ENCODE data around the gene CST7. TPM values are rescaled to one million over a fixed set of nuclear protein-coding genes. Genes with fewer than 3 reads are reported as not detected.
"Not testable (repeated sequence)": the region's sequence is repeated elsewhere in the genome, so short reads cannot be mapped to it uniquely, and the experiment has no call there.

CST7 gene
- total RNA-seq, 3 donors from 2014 or later = 0.33 to 2.5 (median 1.8) TPM

DNA sequence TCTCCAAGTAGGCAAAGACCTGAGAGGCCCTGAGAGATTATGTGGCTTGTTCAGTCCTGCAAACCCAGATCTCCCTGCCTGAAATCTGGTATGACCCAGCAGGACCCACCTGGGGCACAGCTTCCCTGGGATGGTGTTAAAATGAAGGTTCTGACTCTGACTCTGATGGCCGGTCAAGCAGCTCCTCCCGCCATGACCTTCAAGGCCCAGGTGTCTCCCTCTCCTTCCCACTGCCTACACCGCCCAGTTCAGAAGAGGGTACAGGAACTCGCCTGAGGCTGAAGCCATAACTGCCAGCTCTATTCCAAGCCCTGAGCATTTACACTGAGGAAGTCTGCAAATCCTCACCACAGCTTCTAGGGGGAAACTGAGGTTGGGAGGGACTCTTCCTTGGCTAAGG lies 5.9 kb upstream of the CST7 start:
- no peak for DNase-seq (ENCODE audit: low spot score in 2 of 2)
- TF ChIP-seq POLR2A (IDR thresholded peaks at IDR 0.05) (no peak), POLR2AphosphoS5 (IDR thresholded peaks at IDR 0.05) (no peak)
- TF ChIP-seq, protein P1, sequence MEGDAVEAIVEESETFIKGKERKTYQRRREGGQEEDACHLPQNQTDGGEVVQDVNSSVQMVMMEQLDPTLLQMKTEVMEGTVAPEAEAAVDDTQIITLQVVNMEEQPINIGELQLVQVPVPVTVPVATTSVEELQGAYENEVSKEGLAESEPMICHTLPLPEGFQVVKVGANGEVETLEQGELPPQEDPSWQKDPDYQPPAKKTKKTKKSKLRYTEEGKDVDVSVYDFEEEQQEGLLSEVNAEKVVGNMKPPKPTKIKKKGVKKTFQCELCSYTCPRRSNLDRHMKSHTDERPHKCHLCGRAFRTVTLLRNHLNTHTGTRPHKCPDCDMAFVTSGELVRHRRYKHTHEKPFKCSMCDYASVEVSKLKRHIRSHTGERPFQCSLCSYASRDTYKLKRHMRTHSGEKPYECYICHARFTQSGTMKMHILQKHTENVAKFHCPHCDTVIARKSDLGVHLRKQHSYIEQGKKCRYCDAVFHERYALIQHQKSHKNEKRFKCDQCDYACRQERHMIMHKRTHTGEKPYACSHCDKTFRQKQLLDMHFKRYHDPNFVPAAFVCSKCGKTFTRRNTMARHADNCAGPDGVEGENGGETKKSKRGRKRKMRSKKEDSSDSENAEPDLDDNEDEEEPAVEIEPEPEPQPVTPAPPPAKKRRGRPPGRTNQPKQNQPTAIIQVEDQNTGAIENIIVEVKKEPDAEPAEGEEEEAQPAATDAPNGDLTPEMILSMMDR (IDR thresholded peaks at IDR 0.05) = no peak
- intact Hi-C loops (cut with DNase I; ENCODE audit: low total_unique reads) = no loop called here
- no peaks in the 10 kb centered on the region for H3K36me3 ChIP-seq
- H3K27ac ChIP-seq = no peak overlapping the region
- no peaks in the 10 kb centered on the region for H3K27me3 ChIP-seq
- H3K9me3 ChIP-seq = peaks cover 16 to 28% of the 10 kb centered on the region in 2 donors
- H3K4me3 ChIP-seq = no peak overlapping the region
- H3K4me1 ChIP-seq = no peaks in the 10 kb centered on the region

DNA sequence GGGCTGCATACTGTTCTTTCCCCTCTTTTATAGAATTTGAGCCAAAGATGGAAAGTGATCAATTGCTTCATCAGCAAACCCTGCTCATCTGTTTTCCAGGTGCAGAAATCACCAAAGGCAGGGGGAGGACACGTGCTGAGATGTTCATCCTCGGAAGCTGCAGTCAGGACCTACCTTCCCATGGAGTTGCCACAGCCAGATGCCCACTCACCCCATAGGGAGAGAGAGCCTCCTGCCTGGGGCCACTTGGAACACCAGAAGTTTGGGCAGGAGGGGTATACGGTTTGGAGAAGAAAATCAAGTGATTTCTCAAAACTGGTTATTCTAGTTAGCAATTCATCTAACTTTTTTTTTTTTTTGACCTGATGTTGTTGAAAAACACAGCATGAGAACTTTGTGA lies 5.3 kb upstream of the CST7 start:
- DNase-seq (ENCODE audit: low spot score in 2 of 2) = no peak
- intact Hi-C loops (cut with DNase I; ENCODE audit: low total_unique reads) = no loop called here

DNA sequence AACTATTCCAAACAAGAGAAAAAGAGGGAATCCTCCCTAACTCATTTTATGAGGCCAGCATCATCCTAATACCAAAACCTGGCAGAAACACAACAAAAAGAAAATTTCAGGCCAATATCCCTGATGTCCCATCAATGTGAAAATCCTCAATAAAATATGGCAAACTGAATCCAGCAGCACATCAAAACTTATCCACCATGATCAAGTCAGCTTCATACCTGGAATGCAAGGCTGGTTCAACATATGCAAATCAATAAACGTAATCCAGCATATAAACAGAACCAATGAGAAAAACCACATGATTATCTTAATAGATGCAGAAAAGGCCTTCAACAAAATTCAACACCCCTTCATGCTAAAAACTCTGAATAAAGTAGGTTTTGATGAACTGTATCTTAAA lies 2.7 kb upstream of the CST7 start:
- DNase-seq (ENCODE audit: low spot score in 2 of 2); intact Hi-C loops (cut with DNase I; ENCODE audit: low total_unique reads); H3K4me1 ChIP-seq; H3K4me3 ChIP-seq; H3K36me3 ChIP-seq; H3K27me3 ChIP-seq; H3K27ac ChIP-seq: not testable (repeated sequence)
- H3K9me3 ChIP-seq = peaks cover 16% of the 10 kb centered on the region in 2 donors

More for the DNA sequence above, 5.3 kb upstream of the CST7 start:
- H3K27me3 ChIP-seq = no peaks in the 10 kb centered on the region
- H3K4me1 ChIP-seq = no peaks in the 10 kb centered on the region
- TF ChIP-seq POLR2A (IDR thresholded peaks at IDR 0.05) (no peak), POLR2AphosphoS5 (IDR thresholded peaks at IDR 0.05) (no peak)
- TF ChIP-seq, protein P1 (IDR thresholded peaks at IDR 0.05) = no peak
- no peak overlapping the region for H3K4me3 ChIP-seq
- no peak overlapping the region for H3K27ac ChIP-seq
- peaks cover 16 to 28% of the 10 kb centered on the region in 2 donors for H3K9me3 ChIP-seq
- no peaks in the 10 kb centered on the region for H3K36me3 ChIP-seq

DNA sequence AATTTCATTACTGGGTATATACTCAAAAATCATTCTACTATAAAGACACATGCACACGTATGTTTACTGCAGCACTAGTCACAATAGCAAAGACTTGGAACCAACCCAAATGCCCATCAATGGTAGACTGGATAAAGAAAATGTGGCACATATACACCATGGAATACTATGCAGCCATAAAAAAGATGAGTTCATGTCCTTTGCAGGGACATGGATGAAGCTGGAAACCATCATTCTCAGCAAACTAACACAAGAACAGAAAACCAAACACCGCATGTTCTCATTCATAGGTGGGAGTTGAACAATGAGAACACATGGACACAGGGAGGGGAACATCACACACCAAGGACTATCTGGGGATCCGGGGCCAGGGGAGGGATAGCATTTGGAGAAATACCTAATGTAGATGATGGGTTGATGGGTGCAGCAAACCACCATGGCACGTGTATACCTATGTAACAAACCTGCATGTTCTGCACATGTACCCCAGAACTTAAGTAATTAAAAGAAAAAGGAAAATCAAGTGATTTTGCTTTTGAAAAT lies 602 bp upstream of the CST7 start:
- peaks cover 6 to 10% of the 10 kb centered on the region in 2 donors for H3K9me3 ChIP-seq
- H3K4me3 ChIP-seq; H3K4me1 ChIP-seq; DNase-seq (ENCODE audit: low spot score in 2 of 2); H3K27me3 ChIP-seq; intact Hi-C loops (cut with DNase I; ENCODE audit: low total_unique reads); H3K36me3 ChIP-seq; H3K27ac ChIP-seq: not testable (repeated sequence)

DNA sequence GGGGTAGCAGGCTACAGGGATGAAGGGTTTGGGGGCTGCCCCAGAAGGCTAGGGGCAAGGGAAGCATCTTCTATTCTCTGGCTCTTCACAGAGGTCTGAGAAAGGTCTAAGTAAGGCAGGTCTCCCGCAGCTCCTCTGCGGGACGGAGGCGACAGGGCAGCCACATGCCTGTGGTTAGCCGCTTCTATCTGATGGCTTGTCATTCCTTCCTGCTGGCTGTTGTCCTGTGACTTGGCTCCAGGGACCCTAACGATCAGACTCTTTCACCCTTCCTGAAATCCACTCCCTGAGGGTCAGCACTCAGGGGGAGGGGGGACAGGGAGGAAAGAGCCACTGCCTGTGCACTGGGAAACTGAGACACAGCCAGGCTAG lies 673 bp downstream of the CST7 start:
- peak overlapping the region in 1 of 2 donors; percentile 19 for H3K27ac ChIP-seq

DNA sequence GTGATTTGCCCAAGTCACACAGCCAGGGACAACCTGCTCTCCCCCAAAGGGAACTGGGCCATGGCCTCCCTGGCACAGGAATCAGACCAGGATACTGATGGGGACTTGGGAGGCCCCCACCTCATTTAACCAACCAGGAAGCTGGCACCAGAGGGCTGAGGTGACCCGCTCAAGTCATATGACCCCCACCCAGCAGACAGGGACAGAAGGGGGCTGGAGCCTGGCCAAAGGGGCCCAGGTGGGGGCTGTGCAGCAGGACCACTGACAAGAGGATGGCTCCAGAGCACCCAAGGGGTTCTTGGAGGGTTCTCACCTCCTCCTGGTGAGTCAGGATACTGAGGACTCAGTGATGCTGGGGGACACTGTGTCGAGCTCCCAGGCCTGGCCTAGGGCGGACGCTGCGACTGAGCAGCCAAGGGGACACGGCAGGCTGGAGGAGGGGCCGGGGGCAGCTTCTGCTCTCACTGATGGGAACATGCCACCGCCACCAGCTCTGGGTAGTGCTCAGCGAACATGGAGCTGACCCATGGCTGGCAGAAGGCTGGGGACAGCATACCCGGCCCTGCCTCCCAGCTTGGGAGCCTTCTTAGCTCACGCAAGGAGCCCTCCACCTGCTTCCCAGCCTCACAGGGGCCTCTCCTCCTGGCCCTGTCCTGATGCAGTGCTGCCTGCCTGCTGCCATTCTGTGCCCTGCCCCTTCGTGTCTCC lies 1.2 kb downstream of the CST7 start:
- Histone ChIP-seq H3K9me3 (peaks cover 6 to 7% of the 10 kb centered on the region in 2 donors), H3K36me3 (no peaks in the 10 kb centered on the region), H3K4me1 (no peaks in the 10 kb centered on the region), H3K27me3 (peaks cover 0 to 3% of the 10 kb centered on the region in 2 donors), H3K4me3 (no peak overlapping the region), H3K27ac (peak overlapping the region in 1 of 2 donors; percentile 19)
- DNase-seq (ENCODE audit: low spot score in 2 of 2) = no peak
- TF ChIP-seq POLR2AphosphoS5 (IDR thresholded peaks at IDR 0.05) (no peak), POLR2A (IDR thresholded peaks at IDR 0.05) (no peak)
- TF ChIP-seq, protein P1 (IDR thresholded peaks at IDR 0.05) = no peak
- intact Hi-C loops (cut with DNase I; ENCODE audit: low total_unique reads) = no loop called here

More for the DNA sequence above, 673 bp downstream of the CST7 start:
- intact Hi-C loops (cut with DNase I; ENCODE audit: low total_unique reads) = no loop called here
- Histone ChIP-seq H3K4me3 (peak overlapping the region in 2 of 3 donors; percentile 8 to 26), H3K27me3 (peaks cover 0 to 3% of the 10 kb centered on the region in 2 donors), H3K9me3 (peaks cover 6 to 7% of the 10 kb centered on the region in 2 donors), H3K36me3 (no peaks in the 10 kb centered on the region), H3K4me1 (no peaks in the 10 kb centered on the region)
- TF ChIP-seq POLR2AphosphoS5 (IDR thresholded peaks at IDR 0.05) (no peak), POLR2A (IDR thresholded peaks at IDR 0.05) (no peak)
- TF ChIP-seq, protein P1 (IDR thresholded peaks at IDR 0.05) = no peak
- DNase-seq (ENCODE audit: low spot score in 2 of 2) = no peak

Measured in breast epithelium (tissue), 4 donors.